Sigmoid colon (tissue), 7 donors: ENCODE results near the gene SMYD4. TPM values are rescaled to one million over a fixed set of nuclear protein-coding genes. Genes with fewer than 3 reads are reported as not detected.

ENCODE experiments used
- DNase-seq: peaks from one replicate; pipeline ENCODE4 v3.0.0-alpha.2; 2019
- H3K27ac ChIP-seq, 4 donors: fragments of 200-600 bp; sonication (generic); one replicate each; pipeline ENCODE4 v1.5.1; 2016 to 2019; ENCODE audit warnings: mild to moderate bottlenecking in 1 of 4
- H3K27me3 ChIP-seq, 3 donors: fragments of 200-600 bp; sonication (generic); one replicate each; pipeline ENCODE4 v1.5.1; 2019; ENCODE audit warnings: mild to moderate bottlenecking in 1 of 3
- H3K36me3 ChIP-seq, 4 donors: fragments of 200-600 bp; sonication (generic); one replicate each; pipeline ENCODE4 v1.5.1; 2016 to 2019
- H3K4me1 ChIP-seq, 4 donors: fragments of 200-600 bp; sonication (generic); one replicate each; pipeline ENCODE4 v1.5.1; 2017 to 2019
- H3K4me3 ChIP-seq, 4 donors: fragments of 200-600 bp; sonication (generic); one replicate each; pipeline ENCODE4 v1.5.1; 2017 to 2019; ENCODE audit warnings: mild to moderate bottlenecking in 2 of 4, moderate library complexity in 1 of 4
- H3K9me3 ChIP-seq, 4 donors: fragments of 200-600 bp in 3 of 4; sonication (generic) in 3 of 4; one replicate each; pipeline versions ENCODE4 v1.5.1 to v1.6.1; 2013 to 2019
- EP300 ChIP-seq, 4 donors: sonication (generic); formaldehyde crosslinking; IDR thresholded peaks; one replicate each; pipeline ENCODE4 v1.6.1; 2017; ENCODE audit warnings: antibody characterized with exemption in 4 of 4
- POLR2A ChIP-seq, 2 donors: fragments of 450-650 bp; IDR thresholded peaks; one replicate each; pipeline ENCODE4 v1.6.1; 2016; ENCODE audit warnings: antibody characterized with exemption in 2 of 2, mild to moderate bottlenecking in 2 of 2, moderate library complexity in 2 of 2
- POLR2AphosphoS5 ChIP-seq, 4 donors: sonication (generic); formaldehyde crosslinking; IDR thresholded peaks; one replicate each; pipeline ENCODE4 v1.6.1; 2017; ENCODE audit warnings: antibody characterized with exemption in 4 of 4
- WGBS, 2 donors: extraction: QIAGEN DNeasy Blood & Tissue Kit; methylation state at CpG; one replicate each; pipeline ENCODE4 v1.1.7; 2013; 5-methylcytosine and 5-hydroxymethylcytosine counted together
- intact Hi-C: fragments of 100-400 bp; cut with DNase I; formaldehyde crosslinking; loops from one replicate; pipeline ENCODE4 v1.15.1; 2023
- polyA plus RNA-seq, 3 donors: library from polyadenylated mRNA; stranded (reverse); fragments of 200-250 nt; gene quantifications; one replicate each; pipeline ENCODE4 v1.2.3, GENCODE V29; 2013
- total RNA-seq, 4 donors: library from RNA; depleted of rRNA; stranded (reverse); fragments of >200 nt; gene quantifications; one replicate each; pipeline ENCODE4 v1.1.0, GENCODE V29; 2016
- TF ChIP-seq, protein P1 (sequence below), 4 experiments: fragments of 450-650 bp in 3 of 4; fragments of 200-600 bp in 1 of 4; IDR thresholded peaks; one replicate each; pipeline ENCODE4 v1.5.1; 2016 to 2019; ENCODE audit warnings: antibody characterized with exemption in 4 of 4, mild to moderate bottlenecking in 3 of 4, moderate library complexity in 2 of 4
- donor health status: healthy with polysubstance abuse.
- donor health status: Bipolar disorder and iron deficiency.
- donor health status: healthy.

The SMYD4 gene
- total and polyA plus RNA-seq, 7 donors = 2.4 to 19.1 (median 14.3) TPM

DNA sequence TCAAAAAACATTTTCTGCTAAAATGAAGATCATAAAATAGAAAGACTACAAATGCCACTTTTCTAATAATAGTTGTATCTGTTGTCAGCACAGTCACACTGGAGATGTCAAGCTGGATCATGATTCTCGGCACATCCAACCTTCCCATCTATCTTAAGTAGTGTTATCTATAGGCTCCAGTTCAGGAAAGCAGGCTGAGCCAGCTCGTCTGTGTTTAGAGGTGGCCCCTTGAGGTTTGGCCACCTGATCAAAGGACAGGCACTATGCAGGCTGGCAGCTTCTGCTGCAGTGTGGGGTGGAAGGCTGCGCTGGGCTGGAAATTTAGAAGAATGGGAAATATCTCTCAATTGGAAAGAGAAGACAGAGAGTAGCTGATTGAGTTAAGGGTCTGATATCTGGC lies 32.4 kb downstream of the SMYD4 start:
- Histone ChIP-seq H3K36me3 (peaks cover 0 to 25% (median 5%) of the 10 kb centered on the region in 4 donors), H3K27ac (peak overlapping the region; percentile 58 to 85 (median 75)), H3K27me3 (no peaks in the 10 kb centered on the region), H3K4me1 (peaks cover 0 to 25% (median 21%) of the 10 kb centered on the region in 4 donors), H3K4me3 (no peak overlapping the region), H3K9me3 (no peaks in the 10 kb centered on the region)
- peak; percentile 46 for DNase-seq
- 80 to 86% methylated on average over 3 of the region's 3 CpGs for WGBS, 2 donors
- TF ChIP-seq, protein P1, sequence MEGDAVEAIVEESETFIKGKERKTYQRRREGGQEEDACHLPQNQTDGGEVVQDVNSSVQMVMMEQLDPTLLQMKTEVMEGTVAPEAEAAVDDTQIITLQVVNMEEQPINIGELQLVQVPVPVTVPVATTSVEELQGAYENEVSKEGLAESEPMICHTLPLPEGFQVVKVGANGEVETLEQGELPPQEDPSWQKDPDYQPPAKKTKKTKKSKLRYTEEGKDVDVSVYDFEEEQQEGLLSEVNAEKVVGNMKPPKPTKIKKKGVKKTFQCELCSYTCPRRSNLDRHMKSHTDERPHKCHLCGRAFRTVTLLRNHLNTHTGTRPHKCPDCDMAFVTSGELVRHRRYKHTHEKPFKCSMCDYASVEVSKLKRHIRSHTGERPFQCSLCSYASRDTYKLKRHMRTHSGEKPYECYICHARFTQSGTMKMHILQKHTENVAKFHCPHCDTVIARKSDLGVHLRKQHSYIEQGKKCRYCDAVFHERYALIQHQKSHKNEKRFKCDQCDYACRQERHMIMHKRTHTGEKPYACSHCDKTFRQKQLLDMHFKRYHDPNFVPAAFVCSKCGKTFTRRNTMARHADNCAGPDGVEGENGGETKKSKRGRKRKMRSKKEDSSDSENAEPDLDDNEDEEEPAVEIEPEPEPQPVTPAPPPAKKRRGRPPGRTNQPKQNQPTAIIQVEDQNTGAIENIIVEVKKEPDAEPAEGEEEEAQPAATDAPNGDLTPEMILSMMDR (IDR thresholded peaks at IDR 0.05) = no peak
- TF ChIP-seq POLR2A (IDR thresholded peaks at IDR 0.05) = no peak
- no peak for TF ChIP-seq POLR2AphosphoS5 (IDR thresholded peaks at IDR 0.05)
- TF ChIP-seq EP300 (IDR thresholded peaks at IDR 0.05) = no peak
- intact Hi-C loops = no loop called here

DNA sequence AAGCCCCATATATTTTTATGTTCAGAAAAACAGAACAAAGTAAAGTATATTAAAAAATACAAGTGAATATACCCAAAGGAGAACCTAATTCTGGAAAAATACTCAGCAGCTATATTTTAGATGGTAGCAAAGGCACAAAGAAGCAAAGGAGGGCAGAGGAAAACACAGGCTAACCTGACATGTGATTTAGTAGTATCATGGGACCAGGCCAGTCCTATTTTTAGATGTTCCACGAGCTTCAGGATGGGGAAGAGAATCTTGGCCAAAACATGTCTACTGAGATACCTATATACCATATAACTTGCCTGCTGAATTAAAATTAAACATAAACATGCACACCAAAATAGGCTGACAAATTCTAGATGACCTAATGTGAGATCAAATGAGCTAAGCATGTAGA lies 32.9 kb downstream of the SMYD4 start:
- Histone ChIP-seq H3K4me1 (peaks cover 0 to 25% (median 21%) of the 10 kb centered on the region in 4 donors), H3K36me3 (peaks cover 0 to 20% (median 4%) of the 10 kb centered on the region in 4 donors), H3K9me3 (no peaks in the 10 kb centered on the region), H3K4me3 (no peak overlapping the region), H3K27me3 (no peaks in the 10 kb centered on the region), H3K27ac (peak overlapping the region; percentile 58 to 85 (median 75))
- intact Hi-C loops = no loop called here
- 38 to 51% methylated on average over 1 of the region's 1 CpG for WGBS, 2 donors
- TF ChIP-seq POLR2AphosphoS5 (IDR thresholded peaks at IDR 0.05) (peak; percentile 51 to 79 (median 55)), EP300 (IDR thresholded peaks at IDR 0.05) (peak in 3 of 4 donors; percentile 63 to 92 (median 65)), POLR2A (IDR thresholded peaks at IDR 0.05) (no peak)
- TF ChIP-seq, protein P1 (IDR thresholded peaks at IDR 0.05) = no peak
- DNase-seq = peak; percentile 71

DNA sequence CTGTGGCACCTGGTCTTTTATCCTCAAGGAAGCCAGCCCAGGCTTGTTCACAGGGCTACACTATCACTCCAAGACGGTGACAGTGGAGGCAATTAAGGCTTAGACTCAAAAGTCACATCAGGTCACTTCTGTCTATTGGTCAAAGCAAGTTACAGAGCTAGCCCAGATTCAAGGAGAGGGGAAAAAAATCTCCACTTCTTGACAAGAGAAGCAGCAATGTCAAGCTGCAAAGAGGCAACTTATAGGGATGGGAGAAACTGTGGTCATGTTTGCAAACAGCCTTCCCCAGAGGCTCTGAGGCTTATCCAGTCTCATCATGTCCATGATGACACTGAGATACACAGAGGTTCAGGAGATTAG lies 36.3 kb downstream of the SMYD4 start:
- TF ChIP-seq, protein P1 (IDR thresholded peaks at IDR 0.05) = no peak
- TF ChIP-seq POLR2AphosphoS5 (IDR thresholded peaks at IDR 0.05) = no peak
- no peak for TF ChIP-seq POLR2A (IDR thresholded peaks at IDR 0.05)
- TF ChIP-seq EP300 (IDR thresholded peaks at IDR 0.05) = no peak
- DNase-seq = peak; percentile 17
- 55 to 85% methylated on average over 1 of the region's 1 CpG for WGBS, 2 donors

DNA sequence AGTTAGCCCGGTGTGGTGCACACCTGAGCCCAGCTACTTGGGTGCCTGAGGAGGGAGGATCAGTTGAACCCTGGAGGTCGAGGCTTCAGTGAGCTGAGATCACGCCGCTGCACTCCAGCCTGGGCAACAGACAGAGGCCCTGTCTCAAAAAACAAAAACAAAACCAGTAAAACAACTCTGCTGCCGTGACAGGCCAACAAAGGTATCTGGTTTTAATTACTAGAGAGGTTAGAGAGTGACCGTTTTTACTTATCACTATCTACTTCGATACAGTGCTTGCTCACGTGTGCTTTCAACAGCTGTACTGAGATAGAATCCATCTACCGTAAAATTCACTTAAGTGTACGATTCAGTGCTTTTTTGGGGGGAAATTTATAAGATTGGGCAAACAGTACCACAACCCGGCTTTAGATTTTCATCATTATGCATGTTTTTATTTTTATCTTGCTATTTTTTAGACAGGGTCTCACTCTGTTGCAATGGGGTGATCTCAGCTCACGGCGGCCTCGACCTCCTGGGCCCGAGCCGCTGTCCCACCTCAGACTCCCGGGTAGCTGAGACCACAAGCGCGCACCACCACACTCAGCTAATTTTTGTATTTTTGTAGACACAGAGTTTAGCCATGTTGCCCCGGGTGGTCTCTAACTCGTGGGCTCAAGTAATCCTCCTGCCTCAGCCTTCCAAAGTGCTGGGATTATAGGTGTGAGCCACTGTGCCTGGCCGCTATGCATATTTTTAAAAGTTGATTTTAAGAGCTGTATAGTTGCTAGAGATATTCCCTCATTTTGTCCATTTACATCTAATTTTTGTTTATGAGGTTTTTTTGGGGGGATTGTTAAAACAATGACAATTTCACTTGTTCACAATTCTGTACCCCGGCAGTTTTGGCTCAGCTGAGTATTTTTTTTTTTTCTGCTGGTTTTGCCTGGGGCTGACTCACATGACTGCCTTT lies 36.9 kb downstream of the SMYD4 start:
- Histone ChIP-seq H3K27ac (no peak overlapping the region), H3K27me3 (no peaks in the 10 kb centered on the region), H3K9me3 (no peaks in the 10 kb centered on the region), H3K4me3 (no peak overlapping the region), H3K4me1 (peaks cover 0 to 28% (median 25%) of the 10 kb centered on the region in 4 donors), H3K36me3 (no peaks in the 10 kb centered on the region)
- TF ChIP-seq POLR2AphosphoS5 (IDR thresholded peaks at IDR 0.05) = no peak
- no peak for TF ChIP-seq EP300 (IDR thresholded peaks at IDR 0.05)
- TF ChIP-seq, protein P1 (IDR thresholded peaks at IDR 0.05) = no peak
- no peak for TF ChIP-seq POLR2A (IDR thresholded peaks at IDR 0.05)
- intact Hi-C loops = no loop called here
- WGBS, 2 donors = 91 to 92% methylated on average over 23 of the region's 23 CpGs
- DNase-seq = no peak

More for the DNA sequence above, 36.3 kb downstream of the SMYD4 start:
- Histone ChIP-seq H3K36me3 (no peaks in the 10 kb centered on the region), H3K27me3 (no peaks in the 10 kb centered on the region), H3K4me1 (peaks cover 0 to 25% (median 21%) of the 10 kb centered on the region in 4 donors), H3K4me3 (no peak overlapping the region), H3K9me3 (no peaks in the 10 kb centered on the region), H3K27ac (no peak overlapping the region)
- intact Hi-C loops = no loop called here
